Duodenal mucosa (tissue), 2 donors: ENCODE results near the gene CBX5.
"Not testable (repeated sequence)": the region's sequence is repeated elsewhere in the genome, so short reads cannot be mapped to it uniquely, and the experiment has no call there.

Experiments
- H3K27ac ChIP-seq: one replicate; pipeline ENCODE4 v1.7.0; 2013; ENCODE audit warnings: low read depth, low read length
- H3K27me3 ChIP-seq, 2 donors: one replicate each; pipeline ENCODE4 v1.7.0; 2013; ENCODE audit warnings: low read length in 2 of 2, control low read depth in 1 of 2; ENCODE audit not compliant: insufficient read depth in 2 of 2, control insufficient read depth in 1 of 2
- H3K36me3 ChIP-seq, 2 donors: one replicate each; pipeline ENCODE4 v1.7.0; 2013; ENCODE audit warnings: low read length in 2 of 2, control low read depth in 1 of 2; ENCODE audit not compliant: insufficient read depth in 2 of 2, control insufficient read depth in 1 of 2
- H3K4me1 ChIP-seq, 2 donors: one replicate each; pipeline ENCODE4 v1.7.0; 2013; ENCODE audit warnings: low read length in 2 of 2, control low read depth in 1 of 2; ENCODE audit not compliant: insufficient read depth in 2 of 2, control insufficient read depth in 1 of 2
- H3K4me3 ChIP-seq, 2 donors: one replicate each; pipeline ENCODE4 v1.7.0; 2013; ENCODE audit warnings: low read length in 2 of 2, low read depth in 1 of 2
- H3K9ac ChIP-seq, 2 donors: one replicate each; pipeline ENCODE4 v1.7.0; 2013; ENCODE audit warnings: low read length in 2 of 2, low read depth in 1 of 2
- H3K9me3 ChIP-seq, 2 donors: one replicate each; pipeline ENCODE4 v1.7.0; 2013; ENCODE audit warnings: low read length in 2 of 2, control low read depth in 1 of 2; ENCODE audit not compliant: control insufficient read depth in 1 of 2

Gene CBX5

GRCh38 chr12:54201001-54201794 is 78.7 kb downstream of the CBX5 start:
- Histone ChIP-seq H3K9ac (no peak overlapping the region), H3K36me3 (no peaks in the 10 kb centered on the region), H3K4me3 (no peak overlapping the region), H3K27me3 (peaks cover 55 to 68% of the 10 kb centered on the region in 2 donors), H3K27ac (no peak overlapping the region), H3K9me3 (no peaks in the 10 kb centered on the region), H3K4me1 (no peaks in the 10 kb centered on the region)

GRCh38 chr12:54200412-54200811 is 79.5 kb downstream of the CBX5 start:
- Histone ChIP-seq H3K4me3 (no peak overlapping the region), H3K9ac (no peak overlapping the region), H3K27me3 (peaks cover 55 to 66% of the 10 kb centered on the region in 2 donors), H3K27ac (no peak overlapping the region), H3K9me3 (no peaks in the 10 kb centered on the region), H3K4me1 (no peaks in the 10 kb centered on the region), H3K36me3 (no peaks in the 10 kb centered on the region)

GRCh38 chr12:54199917-54200316 is 80.0 kb downstream of the CBX5 start:
- no peaks in the 10 kb centered on the region for H3K4me1 ChIP-seq
- no peaks in the 10 kb centered on the region for H3K36me3 ChIP-seq
- H3K27ac ChIP-seq, result no peak overlapping the region
- peaks cover 55 to 66% of the 10 kb centered on the region in 2 donors for H3K27me3 ChIP-seq
- H3K9me3 ChIP-seq, result no peaks in the 10 kb centered on the region
- no peak overlapping the region for H3K4me3 ChIP-seq
- H3K9ac ChIP-seq, result no peak overlapping the region

GRCh38 chr12:54199034-54199433 is 80.9 kb downstream of the CBX5 start:
- H3K36me3 ChIP-seq, result no peaks in the 10 kb centered on the region
- H3K27me3 ChIP-seq, result peaks cover 54 to 68% of the 10 kb centered on the region in 2 donors
- H3K9ac ChIP-seq, result no peak overlapping the region
- no peaks in the 10 kb centered on the region for H3K9me3 ChIP-seq
- H3K4me1 ChIP-seq, result no peaks in the 10 kb centered on the region
- no peak overlapping the region for H3K4me3 ChIP-seq
- no peak overlapping the region for H3K27ac ChIP-seq

GRCh38 chr12:54197431-54197909 is 82.5 kb downstream of the CBX5 start:
- no peak overlapping the region for H3K4me3 ChIP-seq
- no peak overlapping the region for H3K9ac ChIP-seq
- H3K36me3 ChIP-seq, result no peaks in the 10 kb centered on the region
- H3K9me3 ChIP-seq, result no peaks in the 10 kb centered on the region
- H3K27ac ChIP-seq, result no peak overlapping the region
- H3K27me3 ChIP-seq, result peaks cover 59 to 67% of the 10 kb centered on the region in 2 donors
- no peaks in the 10 kb centered on the region for H3K4me1 ChIP-seq

GRCh38 chr12:54197010-54197409 is 82.9 kb downstream of the CBX5 start:
- no peak overlapping the region for H3K9ac ChIP-seq
- no peak overlapping the region for H3K4me3 ChIP-seq
- H3K4me1 ChIP-seq, result no peaks in the 10 kb centered on the region
- H3K27ac ChIP-seq, result no peak overlapping the region
- H3K9me3 ChIP-seq, result no peaks in the 10 kb centered on the region
- H3K36me3 ChIP-seq, result no peaks in the 10 kb centered on the region
- H3K27me3 ChIP-seq, result peaks cover 64 to 68% of the 10 kb centered on the region in 2 donors

- H3K27ac ChIP-seq, result no peak overlapping the region
- H3K9ac ChIP-seq, result no peak overlapping the region
- H3K27me3 ChIP-seq, result peaks cover 67 to 70% of the 10 kb centered on the region in 2 donors
- H3K36me3 ChIP-seq, result no peaks in the 10 kb centered on the region
- H3K4me1 ChIP-seq, result peaks cover 0 to 1% of the 10 kb centered on the region in 2 donors
- H3K9me3 ChIP-seq, result no peaks in the 10 kb centered on the region
- H3K4me3 ChIP-seq, result no peak overlapping the region
These were observed 83.5 kb downstream of the CBX5 start for GRCh38 chr12:54196396-54196795.

GRCh38 chr12:54195737-54196347 is 84.1 kb downstream of the CBX5 start:
- peaks cover 0 to 3% of the 10 kb centered on the region in 2 donors for H3K4me1 ChIP-seq
- H3K4me3 ChIP-seq, result no peak overlapping the region
- peaks cover 66 to 67% of the 10 kb centered on the region in 2 donors for H3K27me3 ChIP-seq
- H3K36me3 ChIP-seq, result no peaks in the 10 kb centered on the region
- H3K9ac ChIP-seq, result no peak overlapping the region
- H3K9me3 ChIP-seq, result no peaks in the 10 kb centered on the region
- H3K27ac ChIP-seq, result no peak overlapping the region

- no peak overlapping the region for H3K9ac ChIP-seq
- H3K36me3 ChIP-seq, result no peaks in the 10 kb centered on the region
- no peaks in the 10 kb centered on the region for H3K9me3 ChIP-seq
- H3K4me1 ChIP-seq, result peaks cover 0 to 3% of the 10 kb centered on the region in 2 donors
- no peak overlapping the region for H3K4me3 ChIP-seq
- H3K27ac ChIP-seq, result no peak overlapping the region
- peaks cover 64 to 65% of the 10 kb centered on the region in 2 donors for H3K27me3 ChIP-seq
These were observed 84.7 kb downstream of the CBX5 start for GRCh38 chr12:54195080-54195736.

- not testable (repeated sequence) for H3K27ac ChIP-seq, H3K9me3 ChIP-seq, H3K36me3 ChIP-seq, H3K9ac ChIP-seq, H3K4me1 ChIP-seq, H3K4me3 ChIP-seq
- peaks cover 60 to 65% of the 10 kb centered on the region in 2 donors for H3K27me3 ChIP-seq
These were observed 85.3 kb downstream of the CBX5 start for GRCh38 chr12:54194611-54195010.
